ENCODE measurements around the gene UNC13C. TPM values are rescaled to one million over a fixed set of nuclear protein-coding genes. Genes with fewer than 3 reads are reported as not detected.
A peak's percentile ranks its signal among the peaks of the same experiment; 100 is the strongest.

Gene UNC13C
- total and polyA plus RNA-seq, 10 of the 15 experiments (the other 5 are each of a cell fraction or from before 2014, with no cell fraction given), result 9.9 to 81.3 (median 25.0) TPM

GRCh38 chr15:54305138-54305537, 326.9 kb downstream of the UNC13C start:
- no peaks in the 10 kb centered on the region for H3K4me1 ChIP-seq (ENCODE audit: control insufficient read depth, insufficient read depth, low read length)
- ChIA-PET RAD21 (ENCODE audit: unreplicated experiment) (interaction anchor here (0.7 to 1.4 kb wide), 9 partner anchors 15 to 328 kb away, joined by 3 to 8 read pairs (median 5); no protein-coding TSS in a partner anchor), SMC1A (ENCODE audit: uncharacterized antibody, unreplicated experiment) (interaction anchor here (0.7 to 2.1 kb wide), 14 partner anchors 11 to 786 kb away, joined by 3 to 13 read pairs (median 4); no protein-coding TSS in a partner anchor), POLR2A (no interaction called here), CTCF (interaction anchor here (0.6 to 0.9 kb wide), 2 partner anchors 357 to 864 kb away, joined by 3 to 5 read pairs; no protein-coding TSS in a partner anchor)
- H3K79me2 ChIP-seq (ENCODE audit: control insufficient read depth, insufficient read depth, low read length), result no peaks in the 10 kb centered on the region
- BruUV-seq (replicated peaks), result no TSS peak
- no peak overlapping the region for H2AFZ ChIP-seq (ENCODE audit: control insufficient read depth, low read depth, low read length)
- H3K9ac ChIP-seq (ENCODE audit: control insufficient read depth, insufficient read depth, low read length), result no peak overlapping the region
- H3K27me3 ChIP-seq (replicated peaks in 1 of 2; ENCODE audit: control insufficient read depth in 2 of 2, insufficient read depth in 2 of 2, low read length in 1 of 2), result no peaks in the 10 kb centered on the region
- intact Hi-C loops (cut with micrococcal nuclease; ENCODE audit: unreplicated experiment) (loop anchor here (5.0 kb wide), 1 partner anchor 42 kb away; no protein-coding TSS in a partner anchor), in situ Hi-C loops (cut with MboI) (no loop called here)
- DNase-seq (ENCODE audit: low read depth, low spot score) (no peak), FAIRE-seq (no peak), ATAC-seq (peak; percentile 49)
- H3K4me3 ChIP-seq, result no peak overlapping the region
- no peaks in the 10 kb centered on the region for H3K9me3 ChIP-seq (replicated peaks; ENCODE audit: control insufficient read depth, insufficient read depth, low read length)
- H3K27ac ChIP-seq (ENCODE audit: control insufficient read depth, insufficient read depth), result no peak overlapping the region
- 0% methylated on average over 1 of the region's 1 CpG for WGBS (ENCODE audit: insufficient coverage, insufficient replicate concordance, low lambda C conversion rate, missing lambda C conversion rate)
- H4K20me1 ChIP-seq (ENCODE audit: control insufficient read depth, insufficient read depth), result no peaks in the 10 kb centered on the region
- H3K36me3 ChIP-seq (ENCODE audit: control insufficient read depth in 2 of 2, insufficient read depth in 2 of 2, low read length in 1 of 2), result no peaks in the 10 kb centered on the region
- H3K4me2 ChIP-seq (ENCODE audit: control insufficient read depth, insufficient read depth), result no peak overlapping the region
- no peak for TF ChIP-seq STAT1 (conservative IDR thresholded peaks at IDR 0.05)
- TF ChIP-seq ATF7 (IDR thresholded peaks at IDR 0.05; ENCODE audit: low read depth), result peak; percentile 64; the same call in 1 of the 2 replicates
- peak; percentile 87 for TF ChIP-seq PKNOX1 (IDR thresholded peaks at IDR 0.05)
- no peak for TF ChIP-seq PRDM15 (CRISPR knock-in tag; IDR thresholded peaks at IDR 0.05)
- no peak for TF ChIP-seq EGR1 (IDR thresholded peaks at IDR 0.05; ENCODE audit: borderline replicate concordance in 1 of 2, low read depth in 2 of 2, low read length in 2 of 2)
- TF ChIP-seq ZNF24 (IDR thresholded peaks at IDR 0.05), result 0 out of 2 replicates have a peak, but pooled peaks have one; percentile 17
- TF ChIP-seq ESRRA (IDR thresholded peaks at IDR 0.05; ENCODE audit: low read length), result no peak
- no peak for TF ChIP-seq ZNF274 (IDR thresholded peaks at IDR 0.05; ENCODE audit: insufficient read depth, insufficient read length)
- TF ChIP-seq ZNF592 (IDR thresholded peaks at IDR 0.05), result no peak
- TF ChIP-seq MTA2 (IDR thresholded peaks at IDR 0.05; ENCODE audit: low read depth), result 0 out of 2 replicates have a peak, but pooled peaks have one; percentile 34
- TF ChIP-seq PBX3 (IDR thresholded peaks at IDR 0.05; ENCODE audit: insufficient replicate concordance, low read depth, low read length), result peak; percentile 29

Measured in GM12878 (cell line).